Bladder microvascular endothelial cell (primary cell): ENCODE results near the gene RAPGEF5. TPM values are rescaled to one million over a fixed set of nuclear protein-coding genes. Genes with fewer than 3 reads are reported as not detected.

Experiments
- total RNA-seq: library from RNA; depleted of rRNA; stranded (reverse); fragments of >200 nt; gene quantifications from 2 replicates; pipeline ENCODE4 v1.2.3, GENCODE V29; 2014

The RAPGEF5 gene
- 98.1 and 136 TPM in 2 replicates for total RNA-seq

GRCh38 chr7:22356701-22357310 is at the start of gene RAPGEF5:
TSS of gene RAPGEF5 (minus strand) at chr7:22357154. CDS start at chr7:22357060, 94 bp downstream.

Other genes starting within 250 kb of the RAPGEF5 start
- 11.4 and 25.3 TPM in 2 replicates for gene STEAP1B, start 143.0 kb upstream of the RAPGEF5 start, total RNA-seq